Activated T-cell treated with anti-CD3 and anti-CD28 coated beads, Interleukin-2, amount 50 U/mL, for 72 hours (primary cell): Measurements from ENCODE around the gene NDUFA13. TPM values are rescaled to one million over a fixed set of nuclear protein-coding genes. Genes with fewer than 3 reads are reported as not detected.

Experiments used
- ATAC-seq, 2 donors: fragments of 150-1000 bp; cut with Tn5 transposase; replicated peaks in 1 of 2; 2 replicates each; pipeline ENCODE4 v1.10.0; 2021; ENCODE audit warnings: moderate library complexity in 2 of 2, mild to moderate bottlenecking in 1 of 2
- DNase-seq, 2 donors: peaks; one replicate each; pipeline ENCODE4 v3.0.0; 2021 to 2022; ENCODE audit warnings: mixed read lengths in 1 of 2
- H3K27ac Mint-ChIP-seq: one replicate; pipeline ENCODE4 v1.8.0; 2022; ENCODE audit warnings: mild to moderate bottlenecking, moderate library complexity, mixed read lengths
- H3K27me3 Mint-ChIP-seq: one replicate; pipeline ENCODE4 v1.8.0; 2022; ENCODE audit warnings: low read depth, mixed read lengths
- H3K36me3 Mint-ChIP-seq, 2 donors: one replicate each; pipeline ENCODE4 v1.8.0; 2022; ENCODE audit warnings: mixed read lengths in 2 of 2, mild to moderate bottlenecking in 1 of 2; ENCODE audit not compliant: insufficient read depth in 2 of 2
- H3K4me1 Mint-ChIP-seq: one replicate; pipeline ENCODE4 v1.8.0; 2022; ENCODE audit warnings: low read depth, mixed read lengths
- H3K4me3 Mint-ChIP-seq, 2 donors: one replicate each; pipeline ENCODE4 v1.8.0; 2022; ENCODE audit warnings: mild to moderate bottlenecking in 2 of 2, mixed read lengths in 2 of 2, moderate library complexity in 2 of 2
- H3K9me3 Mint-ChIP-seq, 2 donors: one replicate each; pipeline ENCODE4 v1.8.0; 2022; ENCODE audit warnings: mixed read lengths in 2 of 2
- total RNA-seq, 2 donors: library from RNA; stranded (reverse); gene quantifications; one replicate each; pipeline ENCODE4 v1.2.3, GENCODE V29; 2022

NDUFA13 gene
- total RNA-seq, 2 donors from 2014 or later, result 229 to 263 TPM

DNA sequence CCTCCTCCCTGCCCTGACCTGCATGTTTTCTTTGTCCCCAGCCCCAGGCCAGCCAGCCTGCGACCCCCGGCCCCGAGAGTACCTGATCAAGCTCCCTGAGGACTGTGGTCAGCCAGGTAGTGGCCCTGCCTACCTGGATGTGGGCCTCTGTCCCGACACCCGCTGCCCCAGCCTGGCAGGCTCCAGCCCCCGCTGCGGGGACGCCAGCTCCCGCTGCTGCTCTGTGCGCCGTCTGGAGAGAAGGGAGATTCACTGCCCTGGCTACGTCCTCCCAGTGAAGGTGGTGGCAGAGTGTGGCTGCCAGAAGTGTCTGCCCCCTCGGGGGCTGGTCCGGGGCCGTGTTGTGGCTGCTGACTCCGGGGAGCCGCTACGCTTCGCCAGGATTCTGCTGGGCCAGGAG is 27.6 kb downstream of the NDUFA13 start:
- peaks cover 11% of the 10 kb centered on the region for H3K27me3 Mint-ChIP-seq
- peaks cover 0 to 1% of the 10 kb centered on the region in 2 donors for H3K36me3 Mint-ChIP-seq
- no peak for DNase-seq
- no peak for ATAC-seq
- H3K27ac Mint-ChIP-seq, result no peak overlapping the region
- no peaks in the 10 kb centered on the region for H3K9me3 Mint-ChIP-seq
- peaks cover 17% of the 10 kb centered on the region for H3K4me1 Mint-ChIP-seq
- no peak overlapping the region for H3K4me3 Mint-ChIP-seq

DNA sequence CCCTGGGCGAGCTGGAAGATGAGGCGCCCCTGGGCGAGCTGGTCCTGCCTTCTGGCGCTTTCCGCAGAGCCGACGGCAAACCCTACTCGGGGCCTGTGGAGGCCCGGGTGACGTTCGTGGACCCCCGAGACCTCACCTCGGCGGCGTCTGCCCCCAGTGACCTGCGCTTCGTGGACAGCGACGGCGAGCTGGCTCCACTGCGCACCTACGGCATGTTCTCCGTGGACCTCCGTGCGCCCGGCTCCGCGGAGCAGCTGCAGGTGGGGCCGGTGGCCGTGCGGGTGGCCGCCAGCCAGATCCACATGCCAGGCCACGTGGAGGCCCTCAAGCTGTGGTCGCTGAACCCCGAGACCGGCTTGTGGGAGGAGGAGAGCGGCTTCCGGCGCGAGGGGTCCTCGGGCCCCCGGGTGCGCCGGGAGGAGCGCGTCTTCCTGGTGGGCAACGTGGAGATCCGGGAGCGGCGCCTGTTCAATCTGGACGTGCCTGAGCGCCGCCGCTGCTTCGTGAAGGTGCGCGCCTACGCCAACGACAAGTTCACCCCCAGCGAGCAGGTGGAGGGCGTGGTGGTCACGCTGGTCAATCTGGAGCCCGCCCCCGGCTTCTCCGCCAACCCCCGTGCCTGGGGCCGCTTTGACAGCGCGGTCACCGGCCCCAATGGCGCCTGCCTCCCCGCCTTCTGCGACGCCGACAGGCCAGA is 28.4 kb downstream of the NDUFA13 start:
- no peak for ATAC-seq
- H3K27me3 Mint-ChIP-seq, result peaks cover 4% of the 10 kb centered on the region

DNA sequence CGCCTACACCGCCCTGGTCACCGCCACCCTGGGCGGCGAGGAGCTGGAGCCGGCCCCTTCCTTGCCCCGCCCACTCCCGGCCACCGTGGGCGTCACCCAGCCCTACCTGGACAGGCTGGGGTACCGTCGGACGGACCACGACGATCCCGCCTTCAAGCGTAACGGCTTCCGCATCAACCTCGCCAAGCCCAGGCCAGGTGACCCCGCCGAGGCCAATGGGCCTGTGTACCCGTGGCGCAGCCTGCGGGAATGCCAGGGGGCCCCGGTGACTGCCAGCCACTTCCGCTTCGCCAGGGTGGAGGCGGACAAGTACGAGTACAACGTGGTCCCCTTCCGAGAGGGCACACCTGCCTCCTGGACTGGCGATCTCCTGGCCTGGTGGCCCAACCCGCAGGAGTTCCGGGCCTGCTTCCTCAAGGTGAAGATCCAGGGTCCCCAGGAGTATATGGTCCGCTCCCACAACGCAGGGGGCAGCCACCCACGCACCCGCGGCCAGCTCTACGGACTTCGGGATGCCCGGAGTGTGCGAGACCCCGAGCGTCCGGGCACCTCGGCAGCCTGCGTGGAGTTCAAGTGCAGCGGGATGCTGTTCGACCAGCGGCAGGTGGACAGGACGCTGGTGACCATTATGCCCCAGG is 29.0 kb downstream of the NDUFA13 start:
- H3K36me3 Mint-ChIP-seq, result no peaks in the 10 kb centered on the region
- no peaks in the 10 kb centered on the region for H3K9me3 Mint-ChIP-seq
- no peak for ATAC-seq
- peaks cover 10% of the 10 kb centered on the region for H3K4me1 Mint-ChIP-seq
- H3K4me3 Mint-ChIP-seq, result no peak overlapping the region
- H3K27ac Mint-ChIP-seq, result no peak overlapping the region
- DNase-seq, result no peak
- no peaks in the 10 kb centered on the region for H3K27me3 Mint-ChIP-seq

More for the DNA sequence above, 28.4 kb downstream of the NDUFA13 start:
- no peak overlapping the region for H3K4me3 Mint-ChIP-seq
- no peak overlapping the region for H3K27ac Mint-ChIP-seq
- DNase-seq, result no peak
- H3K36me3 Mint-ChIP-seq, result no peaks in the 10 kb centered on the region
- H3K4me1 Mint-ChIP-seq, result peaks cover 10% of the 10 kb centered on the region
- H3K9me3 Mint-ChIP-seq, result no peaks in the 10 kb centered on the region

- ATAC-seq (no peak), DNase-seq (no peak)
- no peaks in the 10 kb centered on the region for H3K27me3 Mint-ChIP-seq
- H3K36me3 Mint-ChIP-seq, result no peaks in the 10 kb centered on the region
- H3K27ac Mint-ChIP-seq, result no peak overlapping the region
- H3K9me3 Mint-ChIP-seq, result no peaks in the 10 kb centered on the region
- no peak overlapping the region for H3K4me3 Mint-ChIP-seq
- peaks cover 7% of the 10 kb centered on the region for H3K4me1 Mint-ChIP-seq
Observed at GRCh38 chr19:19545707-19546106, 29.7 kb downstream of the NDUFA13 start.

DNA sequence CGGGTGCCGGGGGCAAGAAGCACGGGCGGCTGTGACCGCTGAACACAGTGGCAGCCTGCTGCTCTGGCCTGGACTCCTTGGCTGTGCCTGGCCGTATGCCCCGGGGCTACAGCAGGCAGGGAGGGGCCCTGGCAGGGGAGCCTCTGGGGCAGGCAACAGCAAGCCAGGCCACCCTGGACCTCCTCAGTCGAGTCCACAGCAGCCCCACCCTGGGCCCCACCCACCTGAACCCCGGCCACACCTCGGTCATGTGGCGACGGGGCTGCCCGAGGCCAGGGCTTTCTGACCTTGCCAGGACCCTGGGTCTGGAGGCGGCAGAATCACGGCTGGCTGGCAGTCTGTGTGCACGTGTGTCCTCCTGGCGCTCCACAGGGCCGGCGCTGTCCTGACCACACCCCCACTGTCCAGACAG is 30.7 kb downstream of the NDUFA13 start:
- DNase-seq (no peak), ATAC-seq (no peak)
- H3K9me3 Mint-ChIP-seq, result no peaks in the 10 kb centered on the region
- H3K4me3 Mint-ChIP-seq, result no peak overlapping the region
- no peak overlapping the region for H3K27ac Mint-ChIP-seq
- no peaks in the 10 kb centered on the region for H3K36me3 Mint-ChIP-seq
- peaks cover 6% of the 10 kb centered on the region for H3K4me1 Mint-ChIP-seq
- no peaks in the 10 kb centered on the region for H3K27me3 Mint-ChIP-seq

- no peaks in the 10 kb centered on the region for H3K27me3 Mint-ChIP-seq
- no peaks in the 10 kb centered on the region for H3K4me1 Mint-ChIP-seq
- H3K9me3 Mint-ChIP-seq, result no peaks in the 10 kb centered on the region
- ATAC-seq (no peak), DNase-seq (no peak)
- no peak overlapping the region for H3K27ac Mint-ChIP-seq
- no peaks in the 10 kb centered on the region for H3K36me3 Mint-ChIP-seq
- H3K4me3 Mint-ChIP-seq, result no peak overlapping the region
Observed at GRCh38 chr19:19547674-19548336, 31.8 kb downstream of the NDUFA13 start.

- no peak for ATAC-seq
- no peaks in the 10 kb centered on the region for H3K36me3 Mint-ChIP-seq
- H3K27ac Mint-ChIP-seq, result no peak overlapping the region
- no peak overlapping the region for H3K4me3 Mint-ChIP-seq
- no peaks in the 10 kb centered on the region for H3K9me3 Mint-ChIP-seq
- no peaks in the 10 kb centered on the region for H3K27me3 Mint-ChIP-seq
- H3K4me1 Mint-ChIP-seq, result no peaks in the 10 kb centered on the region
- no peak for DNase-seq
Observed at GRCh38 chr19:19548915-19549759, 33.1 kb downstream of the NDUFA13 start.

DNA sequence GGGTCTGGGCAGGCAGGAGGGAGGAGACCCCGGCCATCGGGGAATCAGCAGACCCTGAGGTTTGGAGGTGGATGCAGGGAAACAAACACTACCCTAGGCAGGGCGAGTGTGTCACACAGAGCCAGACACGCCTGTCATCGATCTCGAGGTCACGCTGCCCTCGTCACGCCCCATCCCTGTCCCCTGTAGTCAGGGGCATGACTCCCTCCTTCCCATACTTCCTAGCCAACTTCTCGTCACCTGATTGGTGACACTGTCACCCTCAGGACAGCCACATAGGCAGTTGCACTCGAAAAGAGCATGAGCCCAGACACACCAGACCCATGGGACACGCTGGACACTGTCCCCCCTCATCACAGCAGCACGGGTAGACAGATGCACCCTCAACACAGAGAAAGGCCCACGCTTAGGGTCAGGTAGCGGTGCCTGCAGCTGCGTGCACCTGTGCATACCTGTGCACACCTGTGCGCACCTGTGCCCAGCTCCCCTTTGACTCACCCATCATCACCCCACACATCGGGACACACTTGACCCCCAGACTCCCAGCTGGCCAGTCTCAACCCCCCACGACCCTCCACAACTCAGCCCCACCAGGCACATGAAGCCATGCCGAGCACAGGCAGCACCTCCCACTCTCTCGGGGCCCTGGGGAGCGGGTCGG is 33.9 kb downstream of the NDUFA13 start:
- Mint-ChIP-seq H3K4me1 (peaks cover 5% of the 10 kb centered on the region), H3K27ac (no peak overlapping the region), H3K4me3 (no peak overlapping the region), H3K9me3 (no peaks in the 10 kb centered on the region), H3K36me3 (no peaks in the 10 kb centered on the region), H3K27me3 (no peaks in the 10 kb centered on the region)
- ATAC-seq (no peak), DNase-seq (no peak)

GRCh38 chr19:19550485-19550929 is 34.5 kb downstream of the NDUFA13 start:
- peaks cover 5% of the 10 kb centered on the region for H3K4me1 Mint-ChIP-seq
- no peaks in the 10 kb centered on the region for H3K36me3 Mint-ChIP-seq

DNA sequence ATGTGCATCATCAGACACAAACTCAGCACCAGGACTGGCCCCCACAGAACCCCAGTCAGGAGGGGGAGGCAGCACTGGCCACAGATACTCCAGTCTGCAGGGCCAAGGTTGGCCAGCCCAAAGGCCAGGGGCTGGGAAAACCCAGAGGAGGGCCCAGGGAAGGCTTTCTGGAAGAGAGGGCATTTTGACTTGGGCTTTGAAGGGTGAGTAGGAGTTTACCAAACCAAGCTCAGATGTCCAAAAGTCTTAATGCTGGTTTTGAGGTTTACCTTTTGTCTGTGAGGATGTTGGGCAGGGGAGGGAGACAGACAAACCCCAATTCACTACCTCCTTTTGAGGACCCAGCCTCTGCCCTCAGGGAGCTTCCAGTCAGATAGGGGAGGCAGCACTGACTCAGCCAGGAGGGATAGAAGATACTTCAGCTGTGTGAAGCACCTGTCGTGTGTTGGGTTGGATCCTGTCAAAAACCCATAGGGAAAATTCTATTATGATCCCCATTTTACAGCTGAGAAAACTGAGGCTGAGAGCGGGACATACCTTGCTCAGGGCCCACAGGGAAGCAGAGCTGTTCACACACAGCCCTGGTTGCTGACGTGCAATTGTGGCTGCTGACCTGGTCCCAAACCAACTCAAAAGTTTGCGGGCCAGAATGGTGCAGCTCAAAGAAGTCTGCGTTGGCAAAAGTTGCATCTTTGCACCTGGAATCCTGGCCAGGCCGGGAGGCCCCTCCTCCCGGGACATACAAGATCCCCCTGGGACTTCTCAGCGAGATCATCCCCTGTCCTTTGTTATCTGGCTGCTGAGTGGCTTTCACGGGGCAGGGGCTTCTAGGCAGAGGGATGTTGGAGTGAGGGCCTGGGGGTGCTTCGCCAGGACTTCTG is 35.2 kb downstream of the NDUFA13 start:
- H3K9me3 Mint-ChIP-seq, result no peaks in the 10 kb centered on the region
- no peak for ATAC-seq
- DNase-seq, result no peak
- no peak overlapping the region for H3K27ac Mint-ChIP-seq
- peaks cover 5% of the 10 kb centered on the region for H3K4me1 Mint-ChIP-seq
- no peaks in the 10 kb centered on the region for H3K36me3 Mint-ChIP-seq
- H3K4me3 Mint-ChIP-seq, result no peak overlapping the region
- no peaks in the 10 kb centered on the region for H3K27me3 Mint-ChIP-seq

More at GRCh38 chr19:19550485-19550929, 34.5 kb downstream of the NDUFA13 start:
- Mint-ChIP-seq H3K27me3 (no peaks in the 10 kb centered on the region), H3K9me3 (no peaks in the 10 kb centered on the region), H3K4me3 (no peak overlapping the region), H3K27ac (no peak overlapping the region)
- ATAC-seq (no peak), DNase-seq (no peak)

DNA sequence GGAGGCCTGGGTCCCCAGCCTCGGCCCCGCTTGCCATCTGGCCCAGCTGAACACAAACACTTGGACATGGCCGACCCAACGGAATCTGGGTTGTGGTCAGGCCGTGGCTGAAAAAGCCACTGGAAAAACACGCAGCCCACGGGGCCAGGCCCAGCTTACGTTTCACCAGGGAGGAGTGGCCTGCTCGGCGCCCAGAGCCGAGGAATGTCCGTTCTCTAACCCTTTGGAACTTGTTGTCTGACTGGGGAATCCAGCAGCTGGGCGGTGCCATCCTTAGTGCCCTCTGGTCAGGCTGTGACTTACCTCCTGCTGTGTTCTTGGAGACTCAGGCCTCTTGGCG is 35.8 kb downstream of the NDUFA13 start:
- Mint-ChIP-seq H3K4me1 (peaks cover 5% of the 10 kb centered on the region), H3K36me3 (no peaks in the 10 kb centered on the region), H3K9me3 (no peaks in the 10 kb centered on the region), H3K4me3 (no peak overlapping the region), H3K27me3 (no peaks in the 10 kb centered on the region), H3K27ac (no peak overlapping the region)
- no peak for ATAC-seq
- DNase-seq, result no peak

- Mint-ChIP-seq H3K27ac (no peak overlapping the region), H3K4me1 (peaks cover 5% of the 10 kb centered on the region), H3K27me3 (no peaks in the 10 kb centered on the region), H3K36me3 (no peaks in the 10 kb centered on the region), H3K9me3 (no peaks in the 10 kb centered on the region), H3K4me3 (no peak overlapping the region)
- DNase-seq, result peak in 1 of 2 donors; percentile 32
- ATAC-seq, result peak; percentile 35 to 41
Observed at GRCh38 chr19:19552798-19553197, 36.8 kb downstream of the NDUFA13 start.
